GM19452 (cell line): ENCODE measurements around the gene JPH2.
"Not testable (repeated sequence)": the region's sequence is repeated elsewhere in the genome, so short reads cannot be mapped to it uniquely, and the experiment has no call there.

ENCODE experiments used
- ATAC-seq: cut with Tn5 transposase; IDR thresholded peaks from one replicate; pipeline ENCODE4 v1.9.1; 2021; ENCODE audit not compliant: unreplicated experiment

The JPH2 gene

DNA sequence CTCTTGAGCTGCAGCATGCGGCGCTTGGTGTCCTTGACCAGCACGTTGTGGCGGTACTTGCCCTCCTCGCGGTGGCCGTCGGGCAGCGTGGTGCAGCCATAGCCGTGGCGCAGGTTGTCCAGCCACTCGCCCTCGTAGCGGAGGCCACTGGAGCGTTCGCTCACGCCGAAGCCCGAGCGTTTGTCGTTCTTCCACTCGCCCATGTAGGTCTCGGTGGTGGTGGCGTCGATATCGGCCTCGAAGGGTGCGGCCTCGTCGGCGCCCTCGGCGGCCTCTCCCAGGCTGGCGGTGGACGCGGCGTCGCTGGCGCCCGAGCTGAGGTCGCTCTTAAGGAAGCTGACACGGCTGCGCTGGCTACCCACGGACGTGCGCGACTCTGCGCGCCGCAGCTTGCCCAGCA lies 27.3 kb downstream of the JPH2 start:
- ATAC-seq = no peak

GRCh38 chr20:44159125-44159524 lies 27.9 kb downstream of the JPH2 start:
- no peak for ATAC-seq

GRCh38 chr20:44157061-44157460 lies 29.9 kb downstream of the JPH2 start:
- ATAC-seq = no peak

- no peak for ATAC-seq
Measured at GRCh38 chr20:44154521-44155001, 32.4 kb downstream of the JPH2 start.

GRCh38 chr20:44153636-44154043 lies 33.3 kb downstream of the JPH2 start:
- no peak for ATAC-seq

DNA sequence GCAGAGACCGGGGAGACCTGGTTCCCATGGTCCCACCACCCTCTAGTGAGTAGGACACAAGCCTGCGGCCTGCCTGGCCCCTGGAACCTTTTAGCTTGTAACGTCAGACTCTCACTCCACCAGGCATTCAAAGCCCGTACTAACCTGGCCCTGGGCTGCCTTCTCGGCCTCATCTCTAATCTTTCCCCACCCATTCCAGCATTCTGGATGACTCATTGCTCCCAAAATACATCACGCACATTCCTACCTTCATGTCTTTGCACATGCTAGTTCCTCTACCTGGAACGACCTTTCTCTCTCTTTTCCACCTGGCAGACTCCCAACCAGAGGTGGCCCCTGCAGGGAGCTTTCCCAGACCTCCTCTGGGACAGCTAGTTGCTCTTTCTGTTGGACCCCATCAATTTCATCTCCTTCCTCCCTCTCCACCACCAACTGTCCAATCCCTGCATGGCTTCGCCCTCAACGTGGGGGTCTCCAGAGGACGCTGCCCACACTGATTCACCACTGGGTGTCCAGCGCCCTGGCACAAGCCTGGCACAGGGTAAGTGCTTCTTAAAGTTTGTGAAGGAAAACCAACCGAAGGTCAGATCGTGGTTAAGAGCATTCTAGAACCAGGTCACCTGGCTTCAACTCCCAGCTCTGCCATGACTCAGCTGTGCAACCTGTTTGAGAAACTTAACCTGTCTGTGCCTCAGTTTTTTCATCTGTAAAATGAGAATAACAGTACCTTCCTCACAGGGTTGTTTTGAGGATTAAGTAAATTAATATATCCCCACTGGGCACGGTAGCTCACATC lies 35.2 kb downstream of the JPH2 start:
- no peak for ATAC-seq

- no peak for ATAC-seq
Measured at GRCh38 chr20:44146272-44146671, 40.7 kb downstream of the JPH2 start.

GRCh38 chr20:44145131-44145775 lies 41.7 kb downstream of the JPH2 start:
- ATAC-seq = no peak

DNA sequence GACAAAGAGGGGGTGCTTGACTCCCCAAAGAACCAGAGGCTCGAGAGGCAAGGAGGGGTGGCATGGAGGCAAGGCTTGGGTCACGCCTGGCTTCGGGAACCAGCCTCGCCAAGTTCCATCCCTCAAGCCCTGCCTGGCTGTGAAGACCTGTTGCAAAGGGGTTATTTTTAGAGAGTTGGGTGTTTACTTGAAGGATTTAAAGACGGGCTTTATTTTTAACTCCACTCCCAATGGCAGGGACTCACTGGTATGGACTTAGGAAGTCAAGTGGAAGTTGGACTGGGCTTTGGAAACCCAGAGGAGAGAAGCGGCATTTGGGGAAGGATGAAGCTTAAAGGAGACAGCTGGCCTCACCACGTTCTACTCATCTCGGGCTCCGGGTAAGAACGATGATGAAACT lies 43.1 kb downstream of the JPH2 start:
- ATAC-seq = no peak

DNA sequence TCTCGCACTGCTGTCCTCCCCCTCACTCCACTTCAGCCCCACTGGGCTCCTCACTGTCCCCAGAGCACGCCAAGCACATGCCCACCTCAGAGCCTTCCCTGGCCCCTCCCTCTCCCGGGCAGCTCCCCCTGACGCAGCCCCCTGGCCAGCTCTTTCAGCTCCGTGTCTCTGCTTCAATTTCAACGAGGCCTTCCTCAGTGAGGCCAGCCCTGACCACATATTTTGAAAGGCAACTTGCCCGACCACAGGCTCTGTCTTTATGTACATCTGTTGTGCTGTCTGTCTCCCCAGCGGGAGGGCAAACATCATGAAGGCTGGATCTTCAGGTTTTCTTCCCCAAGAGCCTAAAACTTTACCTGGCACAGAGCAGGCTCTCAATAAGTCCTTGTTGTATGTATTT lies 44.6 kb downstream of the JPH2 start:
- no peak for ATAC-seq

DNA sequence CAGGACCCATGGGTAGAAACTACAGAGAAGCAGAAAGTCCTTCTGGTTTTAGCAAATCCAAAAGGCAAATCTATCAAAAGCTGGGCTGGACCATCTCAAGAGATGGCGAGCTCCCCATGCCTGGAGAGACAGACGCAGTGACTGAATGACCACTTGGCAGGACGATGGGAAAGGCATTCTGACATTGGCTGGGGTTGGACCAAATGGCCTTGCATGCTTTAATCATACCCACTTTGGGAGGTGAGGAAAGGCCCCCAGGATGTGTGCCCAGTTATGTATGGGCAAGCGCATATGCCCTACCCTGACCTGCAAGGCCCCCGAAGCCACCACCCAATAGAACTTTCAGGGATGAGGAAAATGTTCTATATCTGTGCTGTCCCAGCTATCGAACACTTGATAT lies 45.1 kb downstream of the JPH2 start:
- no peak for ATAC-seq

GRCh38 chr20:44138867-44139266 lies 48.1 kb downstream of the JPH2 start:
- no peak for ATAC-seq

DNA sequence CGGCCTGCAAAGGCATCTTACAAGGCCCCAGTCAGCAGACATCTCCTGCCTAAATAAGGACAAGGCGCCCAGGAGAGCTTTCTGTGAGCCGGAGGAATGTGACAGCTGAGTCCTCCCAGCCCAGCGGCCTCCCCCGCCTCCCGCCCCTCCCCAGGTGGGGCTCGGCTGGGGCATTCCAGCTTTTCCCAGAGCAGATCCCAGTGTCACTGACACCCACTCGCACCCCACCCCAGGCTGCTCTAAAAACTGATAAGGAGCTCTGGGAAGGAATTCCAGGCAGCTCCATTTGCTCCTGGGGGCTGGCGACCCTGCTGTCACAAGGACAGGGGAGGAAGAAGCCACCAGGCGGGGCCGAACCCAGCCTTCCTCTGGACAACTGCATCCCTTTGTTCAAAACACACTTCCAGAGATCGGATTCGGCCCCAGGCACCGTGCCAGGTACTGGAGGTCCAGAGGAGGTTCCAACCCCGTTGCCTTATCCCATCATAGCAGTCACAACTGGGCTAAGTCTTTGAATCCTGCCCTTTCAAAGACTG lies 49.7 kb downstream of the JPH2 start:
- no peak for ATAC-seq

GRCh38 chr20:44136579-44137265 lies 50.3 kb downstream of the JPH2 start:
- no peak for ATAC-seq

- ATAC-seq = no peak
Measured at GRCh38 chr20:44135417-44136204, 51.4 kb downstream of the JPH2 start.

- no peak for ATAC-seq
Measured at GRCh38 chr20:44135012-44135412, 52.0 kb downstream of the JPH2 start.

- no peak for ATAC-seq
Measured at GRCh38 chr20:44133424-44133823, 53.6 kb downstream of the JPH2 start.

DNA sequence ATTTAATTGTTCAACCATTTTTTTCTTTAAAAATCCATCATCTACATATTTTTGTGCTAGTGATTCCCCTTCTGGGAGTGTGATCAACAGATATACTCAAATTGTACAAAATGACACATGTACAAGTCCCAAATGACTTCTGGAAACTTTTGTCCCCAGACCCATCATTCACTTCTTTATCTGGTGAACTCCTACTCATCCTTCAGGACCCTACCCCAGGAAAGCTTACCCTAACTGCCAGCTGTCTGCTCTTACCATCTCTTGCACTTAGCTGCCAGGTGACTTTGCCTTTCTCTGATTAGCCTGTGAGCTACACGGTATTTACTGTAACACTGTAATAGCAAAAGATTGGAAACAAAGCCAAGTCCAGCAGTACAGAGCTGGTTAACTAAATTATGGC lies 55.3 kb downstream of the JPH2 start:
- ATAC-seq = no peak

DNA sequence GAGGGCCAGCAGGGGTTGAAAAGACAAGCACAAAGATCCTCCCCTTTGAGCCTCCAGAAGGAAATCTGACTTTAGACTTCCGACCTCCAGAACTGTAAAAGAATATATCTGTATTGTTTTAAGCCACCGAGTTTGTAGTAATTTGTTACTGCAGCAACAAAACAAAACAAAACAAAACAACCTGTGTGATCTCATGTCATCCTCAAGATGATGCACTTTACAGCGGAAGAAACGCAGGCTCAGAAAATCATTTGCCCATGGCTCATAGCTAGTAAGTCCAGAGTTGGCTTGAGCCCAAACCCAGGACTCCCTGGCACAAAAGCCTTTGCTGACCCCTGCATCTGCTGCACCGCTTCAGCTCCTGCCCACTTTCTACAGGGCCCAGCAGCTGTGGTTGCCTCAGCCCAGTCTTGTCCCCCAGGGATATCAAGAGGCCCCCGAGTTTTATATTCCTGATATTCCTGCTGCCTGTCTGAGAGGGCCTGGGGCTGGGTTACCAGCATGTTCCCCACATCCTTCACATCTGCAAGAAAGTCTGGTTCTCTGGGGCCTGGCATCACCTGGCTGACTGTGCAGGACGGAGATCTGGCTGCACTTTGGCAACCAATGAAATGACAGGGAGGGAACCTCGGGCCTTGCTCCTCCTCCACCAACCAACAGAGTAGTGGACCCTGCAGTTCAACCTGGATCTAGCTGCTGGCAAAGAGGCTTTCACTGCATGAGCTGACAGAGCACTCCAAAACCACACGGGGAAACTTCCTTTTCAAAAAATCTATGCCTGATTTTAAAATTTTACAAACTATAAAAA lies 56.9 kb downstream of the JPH2 start:
- ATAC-seq = no peak

DNA sequence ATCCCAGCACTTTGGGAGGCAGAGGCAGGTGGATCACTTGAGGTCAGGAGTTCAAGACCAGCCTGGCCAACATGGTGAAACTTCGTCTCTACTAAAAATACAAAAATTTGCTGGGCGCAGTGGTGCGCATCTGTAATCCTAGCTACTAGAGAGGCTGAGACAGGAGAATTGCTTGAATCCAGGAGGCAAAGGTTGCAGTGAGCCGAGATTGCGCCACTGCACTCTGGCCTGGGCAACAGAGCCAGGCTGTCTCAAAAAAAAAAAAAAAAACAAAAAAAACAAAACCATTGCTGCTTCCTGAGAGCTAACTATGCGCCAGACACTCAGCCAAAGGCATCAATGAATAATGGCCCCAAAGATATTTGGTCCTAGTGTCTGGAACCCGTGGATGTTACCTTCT lies 57.7 kb downstream of the JPH2 start:
- not testable (repeated sequence) for ATAC-seq
